Stimulated activated CD8-positive, alpha-beta memory T cell treated with anti-CD3 and anti-CD28 coated beads, Interleukin-15, amount 100 ng/mL, for 48 hours (primary cell): ENCODE data around the gene GSG1.
"Not testable (repeated sequence)": the region's sequence is repeated elsewhere in the genome, so short reads cannot be mapped to it uniquely, and the experiment has no call there.

ENCODE experiments used
- DNase-seq, 2 donors: peaks; one replicate each; pipeline ENCODE4 v3.0.0-alpha.2; 2020; ENCODE audit warnings: low read depth in 2 of 2

GSG1 gene

DNA sequence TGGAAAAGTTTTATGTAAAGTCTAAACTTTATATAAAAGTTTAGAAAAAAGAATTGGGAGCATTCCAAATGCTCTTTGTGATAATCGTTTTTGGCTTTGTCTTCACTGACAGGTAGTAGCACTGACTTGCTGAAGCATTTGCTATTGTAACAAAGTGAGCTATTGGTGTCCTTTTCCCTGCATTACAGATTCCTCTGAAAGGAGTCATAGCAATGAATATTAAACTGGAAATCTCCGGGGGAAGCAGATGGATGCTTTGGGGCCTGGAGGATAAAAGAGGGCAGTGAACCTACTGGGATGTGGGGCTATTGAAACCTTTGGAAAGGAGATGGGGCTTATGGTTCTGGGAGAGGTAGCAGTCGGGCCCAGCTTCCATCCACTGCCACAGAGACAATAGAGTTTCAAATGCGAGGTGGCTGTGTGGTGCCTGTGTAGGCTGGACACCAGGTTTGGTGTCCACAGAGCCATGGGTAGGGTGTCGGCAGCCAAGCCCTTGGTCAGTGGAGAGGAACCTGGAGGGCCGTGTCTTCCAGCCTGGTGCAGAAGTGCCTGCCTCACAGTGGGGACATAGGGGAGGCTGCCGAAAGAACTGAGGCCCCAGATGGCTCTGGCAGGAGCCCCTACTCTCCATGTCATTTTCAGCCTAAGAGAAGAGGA, 10.1 kb downstream of the GSG1 start:
- no peak for DNase-seq

DNA sequence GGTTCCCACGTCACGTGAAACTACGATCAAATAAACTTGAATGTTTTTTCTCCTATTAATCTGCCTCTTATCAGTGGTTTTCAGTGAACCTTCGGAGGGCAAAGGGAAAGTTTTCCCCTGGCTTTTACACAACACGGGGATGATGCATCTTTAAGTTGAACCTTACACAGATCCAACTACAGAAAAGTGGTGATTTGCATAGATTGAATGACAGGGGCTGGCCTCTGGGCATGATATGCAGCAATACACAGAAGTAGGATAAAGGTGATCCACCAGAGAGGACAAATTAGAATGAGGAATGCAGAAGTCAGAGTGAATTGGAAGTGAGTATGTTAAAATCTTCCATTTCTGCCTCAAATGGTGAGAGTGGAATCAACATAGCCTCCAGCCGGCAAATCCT, 11.6 kb downstream of the GSG1 start:
- no peak for DNase-seq

DNA sequence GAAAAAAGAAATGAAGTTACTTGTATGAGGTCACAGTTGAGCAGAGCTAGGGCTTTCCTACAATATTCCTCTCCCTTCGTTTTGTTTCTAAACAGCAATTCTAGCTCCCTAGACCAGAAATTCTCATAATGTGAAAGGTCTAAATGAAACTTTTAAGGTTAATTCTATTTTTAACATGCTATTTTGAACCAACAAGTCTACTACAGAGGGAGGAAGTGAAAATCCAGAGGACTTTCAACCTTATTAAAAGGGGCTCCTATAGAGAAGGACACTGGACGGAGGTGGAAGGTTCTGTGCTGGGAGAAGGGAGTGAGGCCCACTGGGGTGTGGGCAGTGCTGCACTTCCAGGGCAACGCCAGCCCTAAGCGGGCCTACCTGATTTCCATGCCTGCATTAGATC, 13.4 kb downstream of the GSG1 start:
- no peak for DNase-seq

DNA sequence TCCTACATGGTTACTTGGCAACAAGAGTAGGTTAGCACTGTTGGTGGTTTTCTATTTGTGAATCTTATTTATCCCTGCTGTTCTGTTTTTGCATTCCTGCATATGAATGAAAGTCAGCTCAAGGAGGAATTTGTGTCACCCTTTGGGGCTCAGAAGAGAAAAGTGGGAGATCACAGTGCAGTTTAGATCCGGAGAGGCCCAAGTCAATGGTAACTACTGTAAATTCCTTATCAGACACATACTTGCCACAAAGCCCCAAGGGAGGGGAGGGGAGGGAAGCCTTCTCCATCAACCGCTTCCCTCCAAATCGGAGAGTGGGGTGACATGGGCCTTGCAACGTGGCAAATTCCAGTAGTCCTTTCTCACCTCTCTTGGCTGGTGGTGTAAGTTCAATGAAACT, 15.0 kb downstream of the GSG1 start:
- no peak for DNase-seq

DNA sequence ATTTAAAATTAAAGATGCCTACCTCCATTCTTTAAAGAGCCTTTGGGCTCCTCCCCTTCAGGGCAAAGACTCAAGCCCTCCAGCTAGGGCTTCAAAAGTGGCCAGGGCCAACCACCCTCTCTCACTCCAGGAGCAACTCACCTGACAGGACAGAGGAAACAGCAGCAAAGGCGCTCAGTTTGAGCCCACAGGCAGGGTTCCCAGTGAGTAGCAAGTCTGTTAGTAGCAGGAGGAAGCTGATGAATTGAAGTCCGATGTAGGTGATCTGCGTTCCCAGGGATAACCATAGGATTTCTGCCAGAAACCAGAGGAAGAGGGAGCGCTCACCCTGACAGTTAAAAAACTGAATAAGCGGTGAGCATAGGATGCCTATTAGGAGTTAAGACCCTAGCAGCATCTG, 15.7 kb downstream of the GSG1 start:
- no peak for DNase-seq

DNA sequence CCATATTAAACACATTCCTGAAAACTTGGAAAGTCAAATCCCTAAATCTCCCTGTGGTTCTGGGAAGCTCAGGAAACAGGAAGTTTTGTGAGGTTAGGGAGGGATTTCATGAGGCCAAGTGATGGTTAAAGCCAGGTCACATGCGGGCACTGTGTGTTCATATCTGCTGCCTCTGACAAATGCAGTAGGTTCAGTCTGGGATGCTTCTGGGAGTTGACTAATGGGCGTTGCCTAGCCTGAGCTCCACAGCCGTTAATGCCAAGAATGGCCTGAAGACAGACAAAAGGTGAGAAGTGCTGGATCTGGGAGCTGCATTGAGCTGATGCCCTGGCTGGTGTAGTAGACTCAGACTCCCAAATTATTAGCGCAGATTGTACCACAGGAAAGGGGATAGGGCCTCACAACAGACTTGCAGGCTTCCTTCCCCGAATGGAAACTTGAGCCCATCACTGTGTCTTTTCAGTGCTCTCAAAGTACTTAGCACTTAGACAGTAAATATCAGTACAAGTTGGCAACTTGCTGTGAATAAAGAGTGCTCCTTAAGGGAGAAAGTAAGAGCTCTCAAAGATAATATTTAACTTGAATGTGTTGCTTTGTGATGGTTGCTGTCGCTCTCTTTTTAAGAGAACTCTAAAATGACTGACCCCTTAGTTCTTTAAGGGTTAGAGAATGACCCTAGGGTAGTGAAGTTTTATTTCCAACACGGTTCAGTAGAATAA, 17.3 kb downstream of the GSG1 start:
- DNase-seq: no peak

DNA sequence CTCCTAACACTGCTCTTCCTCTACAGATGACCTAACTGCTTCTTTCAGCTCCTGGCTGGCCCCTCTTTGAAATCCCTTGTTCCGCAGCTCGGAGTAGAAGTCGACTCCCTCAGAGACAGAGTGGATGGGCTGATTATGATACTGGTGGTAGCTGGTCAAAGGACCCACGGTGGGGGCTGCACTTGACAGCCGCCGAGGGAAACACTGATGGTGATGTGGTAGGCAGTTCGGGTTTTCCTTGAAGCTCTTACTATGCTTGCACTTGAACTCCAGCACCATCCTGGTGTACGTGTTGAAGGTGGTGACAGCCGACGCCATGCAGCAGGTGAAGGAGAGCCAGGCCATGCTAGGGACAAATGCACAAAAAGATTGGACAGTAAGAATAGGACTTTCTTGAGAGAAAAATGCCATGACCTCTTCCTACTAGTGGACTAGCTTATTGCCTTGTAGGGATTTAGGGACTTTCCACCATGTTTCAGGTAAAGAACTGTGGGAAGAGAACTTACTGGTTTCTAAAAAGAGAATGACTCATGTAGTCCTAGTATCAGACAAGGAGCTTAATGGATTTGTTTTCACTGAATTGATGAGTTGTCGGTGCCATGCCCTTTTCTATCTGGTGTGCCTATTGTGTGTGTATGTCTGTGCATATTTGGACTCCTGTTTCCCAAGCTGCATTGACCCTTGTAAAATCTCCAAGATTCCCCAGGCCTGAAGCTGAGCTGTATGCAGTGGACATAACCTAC, 18.4 kb downstream of the GSG1 start:
- no peak for DNase-seq

DNA sequence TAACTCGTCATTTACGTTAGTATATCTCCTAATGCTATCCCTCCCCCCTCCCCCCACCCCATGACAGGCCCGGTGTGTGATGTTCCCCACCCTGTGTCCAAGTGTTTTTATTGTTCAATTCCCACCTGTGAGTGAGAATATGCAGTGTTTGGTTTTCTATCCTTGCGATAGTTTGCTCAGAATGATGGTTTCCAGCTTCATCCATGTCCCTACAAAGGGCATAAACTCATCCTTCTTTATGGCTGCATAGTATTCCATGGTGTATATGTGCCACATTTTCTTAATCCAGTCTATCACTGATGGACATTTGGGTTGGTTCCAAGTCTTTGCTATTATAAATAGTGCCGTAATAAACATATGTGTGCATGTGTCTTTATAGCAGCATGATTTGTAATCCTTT, 19.8 kb downstream of the GSG1 start:
- not testable (repeated sequence) for DNase-seq

DNA sequence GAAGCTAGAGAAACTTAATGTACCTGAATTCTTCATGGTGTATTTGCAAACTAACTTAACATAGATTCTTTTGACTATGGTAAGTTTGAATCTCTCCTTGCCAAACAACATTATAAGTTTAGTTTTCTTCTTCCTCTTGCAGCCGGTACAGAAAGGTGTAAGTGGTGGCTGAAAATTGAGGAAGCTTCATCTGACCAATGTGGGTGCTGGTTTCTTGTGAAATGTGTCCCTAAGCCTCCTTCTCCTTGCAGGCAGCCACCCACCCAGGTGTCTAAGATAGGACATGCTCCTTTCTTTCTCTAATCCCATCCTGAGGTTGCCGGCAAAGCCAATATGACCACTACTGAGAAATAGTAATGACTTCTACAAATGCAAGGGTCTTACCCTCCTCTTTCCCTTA, 20.6 kb downstream of the GSG1 start:
- DNase-seq: no peak

DNA sequence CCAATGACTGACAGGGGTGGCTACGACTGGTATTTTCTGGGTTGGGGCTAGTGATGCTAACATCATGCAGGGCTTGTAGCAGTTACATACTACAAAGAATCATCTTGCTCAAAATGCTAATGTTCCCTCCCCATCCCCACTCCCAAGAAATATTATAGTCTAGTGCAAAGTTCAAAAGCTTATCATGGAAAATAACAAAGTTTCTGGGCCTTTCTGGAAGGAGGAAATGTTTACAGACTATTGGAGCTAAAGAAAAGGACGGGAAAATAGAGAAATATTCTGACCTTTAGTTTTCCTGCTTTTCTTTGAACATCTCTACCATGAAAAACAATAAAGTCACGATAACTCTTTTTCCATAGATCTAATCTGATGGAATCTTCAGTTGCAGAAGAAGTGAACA, 23.2 kb downstream of the GSG1 start:
- no peak for DNase-seq

DNA sequence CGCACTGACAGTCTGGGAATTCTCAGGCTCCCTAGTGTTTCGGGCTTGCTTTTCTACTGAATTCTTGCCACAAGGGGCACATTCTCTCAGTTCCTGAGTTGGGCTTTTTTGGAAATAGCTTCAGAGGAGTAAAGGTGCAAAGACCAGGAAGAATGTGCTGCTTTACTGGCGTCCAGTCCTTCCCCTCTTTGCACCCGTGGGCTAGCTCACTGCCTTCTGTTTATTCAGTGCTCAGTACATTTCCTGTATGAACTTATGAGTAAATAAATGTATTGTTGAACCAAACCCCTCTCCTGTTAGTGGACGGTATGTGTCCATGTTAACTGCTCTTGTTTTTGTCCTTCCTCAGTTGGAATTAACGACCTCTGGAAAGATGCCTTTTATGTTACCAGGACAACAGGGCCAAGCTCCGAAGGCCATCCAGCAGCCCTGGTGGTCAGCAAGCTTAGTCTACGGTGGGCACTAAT, 24.0 kb downstream of the GSG1 start:
- no peak for DNase-seq

DNA sequence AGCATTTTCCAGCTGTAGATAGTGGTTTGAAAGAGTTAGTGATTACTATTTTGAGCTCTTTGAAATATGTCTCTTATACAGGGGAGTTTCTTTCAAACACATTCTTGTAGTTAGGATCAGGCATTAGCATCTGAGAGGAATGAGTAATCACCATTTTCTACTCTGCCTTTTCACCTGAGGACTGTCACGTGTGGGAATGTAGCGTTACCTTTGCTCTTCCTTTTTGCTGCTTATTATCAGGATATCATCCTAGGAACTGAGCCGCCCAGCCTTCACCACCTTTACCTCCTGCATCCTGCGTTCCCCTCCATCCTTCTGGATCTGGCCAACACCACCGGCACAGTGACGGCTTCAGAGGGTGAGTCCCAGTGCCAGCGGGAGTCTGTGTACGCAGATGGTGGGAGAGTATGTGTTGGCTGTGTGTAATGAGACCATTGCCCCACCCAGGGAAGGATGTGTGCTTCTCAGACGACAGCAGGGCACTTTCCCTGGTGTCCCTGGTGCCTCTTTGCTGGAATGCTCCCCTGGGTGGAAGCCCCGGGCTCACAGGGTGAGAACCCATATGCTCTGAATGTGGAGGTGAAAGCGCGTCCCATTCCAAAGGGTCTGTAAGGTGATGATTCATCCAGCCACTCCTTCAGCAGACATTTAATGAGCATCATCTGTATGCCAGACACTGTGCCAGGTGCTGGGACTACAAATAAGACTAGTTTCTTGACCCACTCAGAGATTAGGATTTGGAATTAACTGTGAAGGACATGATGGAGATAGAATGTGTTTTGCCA, 27.5 kb downstream of the GSG1 start:
- no peak for DNase-seq

DNA sequence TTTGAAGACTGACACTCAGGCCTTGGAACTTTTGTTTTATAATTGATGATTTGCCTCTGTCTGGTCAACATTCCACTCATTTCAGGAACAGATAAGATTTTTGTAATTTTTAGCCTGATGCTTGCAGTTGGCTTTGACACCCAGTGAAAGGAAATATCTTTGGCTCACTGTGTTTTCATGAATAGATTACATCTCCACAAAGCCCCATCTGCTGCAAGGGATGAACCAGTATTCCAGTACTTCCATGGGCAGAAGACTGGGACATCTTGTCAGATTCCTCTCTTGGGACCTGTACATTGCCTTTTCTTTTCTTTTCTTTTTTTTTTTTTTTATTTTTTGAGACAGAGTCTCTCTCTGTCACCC, 28.4 kb downstream of the GSG1 start:
- DNase-seq: no peak

DNA sequence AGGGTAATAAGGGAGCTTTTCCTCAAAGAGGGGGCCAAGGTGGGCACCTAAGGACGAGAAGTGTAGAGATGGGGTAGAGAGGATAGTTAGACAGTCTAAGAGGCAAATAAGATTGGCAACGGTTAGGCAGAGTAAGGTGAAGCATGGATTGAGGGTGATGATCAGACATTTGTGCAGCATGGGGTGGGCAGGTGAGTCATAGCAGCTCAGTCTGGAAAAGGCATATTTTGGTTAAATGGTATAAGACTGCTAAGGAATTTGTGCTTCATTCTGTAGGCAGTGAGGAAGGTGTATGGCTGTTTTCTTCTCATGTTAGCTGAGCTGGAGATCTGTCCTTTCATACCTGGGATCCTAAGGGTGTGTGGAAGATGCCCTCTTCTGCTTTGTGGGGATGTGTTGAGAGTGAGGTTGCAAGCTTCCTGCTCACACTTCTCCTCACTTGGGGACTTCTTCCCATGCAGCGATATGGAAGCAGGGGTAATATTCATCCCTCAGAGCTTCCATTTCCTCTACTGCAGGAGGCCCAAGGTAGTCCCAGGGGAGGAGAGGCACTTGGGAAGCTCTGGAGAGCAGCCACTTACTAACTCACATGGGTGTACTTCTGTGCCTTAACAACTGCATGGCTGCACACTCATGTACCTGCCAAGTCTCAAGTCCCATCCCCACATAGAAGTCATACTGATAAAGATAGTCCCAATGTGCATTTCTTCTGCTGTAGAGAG, 28.9 kb downstream of the GSG1 start:
- DNase-seq: no peak

DNA sequence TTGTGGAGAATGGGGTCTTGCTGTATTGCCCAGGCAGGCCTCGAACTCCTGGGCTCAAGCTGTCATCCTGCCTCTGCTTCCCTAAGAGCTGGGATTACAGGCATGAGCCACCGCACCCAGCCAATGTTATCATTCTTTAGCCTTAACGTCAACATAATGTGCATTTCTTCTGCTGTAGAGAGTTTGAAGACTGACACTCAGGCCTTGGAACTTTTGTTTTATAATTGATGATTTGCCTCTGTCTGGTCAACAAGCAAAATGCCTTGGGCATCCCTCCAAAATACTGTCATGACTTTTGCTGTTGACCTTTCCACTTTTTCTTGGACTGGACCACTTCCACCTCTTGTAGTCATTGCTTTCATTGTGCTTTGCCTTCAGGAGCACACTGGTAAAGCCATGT, 30.3 kb downstream of the GSG1 start:
- no peak for DNase-seq

DNA sequence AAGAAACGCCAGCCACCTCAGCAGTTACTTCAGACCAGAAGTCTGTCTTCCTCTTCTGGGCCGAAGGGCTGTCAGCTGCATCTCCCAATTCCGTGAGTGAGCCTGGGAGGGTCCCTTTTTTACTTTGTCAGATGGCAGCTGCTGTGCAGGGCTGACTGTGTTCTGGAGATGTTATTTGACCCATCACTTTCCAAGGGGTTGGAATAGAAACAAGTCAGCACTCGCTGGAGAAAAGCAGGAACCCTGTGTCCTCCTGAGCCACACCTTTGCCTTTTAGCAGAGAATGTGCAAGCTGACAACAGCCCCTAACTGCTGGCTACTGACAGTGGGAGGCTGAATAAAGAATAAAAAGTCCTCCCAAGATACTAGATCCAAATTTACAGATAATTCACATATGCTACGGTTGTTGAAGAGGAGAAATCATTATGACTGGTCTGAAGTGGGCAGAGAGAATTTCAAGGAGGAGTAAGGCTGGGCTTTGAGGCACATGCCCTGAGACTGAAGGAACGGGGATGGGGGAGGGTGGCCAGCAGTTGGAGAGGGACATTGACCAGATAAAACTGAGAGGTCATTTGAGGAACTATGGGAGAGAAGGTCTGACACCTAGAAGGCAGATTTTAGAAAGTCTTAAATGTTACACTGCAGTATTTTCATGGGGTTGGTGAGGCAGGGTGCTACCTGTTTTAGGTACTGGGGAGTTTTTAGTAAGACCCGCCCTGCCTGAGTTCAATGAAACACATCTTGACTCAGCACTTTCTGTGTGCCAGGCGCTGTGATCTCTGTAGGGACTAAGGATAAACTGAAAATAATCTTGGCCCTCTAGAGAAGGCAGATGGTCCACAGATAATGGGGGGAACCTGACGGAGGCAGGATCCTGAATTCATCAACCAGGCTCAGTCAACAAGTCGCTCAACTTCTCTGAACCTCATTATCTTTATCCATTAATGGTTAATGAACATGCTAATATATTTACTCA, 31.9 kb downstream of the GSG1 start:
- DNase-seq: no peak

DNA sequence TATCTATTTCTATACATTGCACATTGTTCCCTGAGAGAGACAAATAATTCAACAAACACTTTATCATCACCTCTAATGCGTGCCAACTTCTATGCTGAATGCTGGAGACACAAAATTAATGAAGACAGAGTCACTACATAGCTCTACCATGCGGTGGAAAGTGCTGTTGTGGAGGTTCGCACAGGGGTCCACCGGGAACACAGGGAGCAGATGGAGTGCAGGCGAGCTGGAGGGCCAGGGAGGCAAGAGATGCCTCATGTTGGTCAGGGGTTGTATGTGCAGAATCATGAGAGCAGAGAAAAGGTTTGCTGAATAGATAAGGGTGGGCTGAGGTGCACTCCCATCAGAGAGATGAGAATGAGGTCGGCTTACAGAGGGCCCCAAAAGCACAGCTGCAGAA, 34.1 kb downstream of the GSG1 start:
- no peak for DNase-seq

DNA sequence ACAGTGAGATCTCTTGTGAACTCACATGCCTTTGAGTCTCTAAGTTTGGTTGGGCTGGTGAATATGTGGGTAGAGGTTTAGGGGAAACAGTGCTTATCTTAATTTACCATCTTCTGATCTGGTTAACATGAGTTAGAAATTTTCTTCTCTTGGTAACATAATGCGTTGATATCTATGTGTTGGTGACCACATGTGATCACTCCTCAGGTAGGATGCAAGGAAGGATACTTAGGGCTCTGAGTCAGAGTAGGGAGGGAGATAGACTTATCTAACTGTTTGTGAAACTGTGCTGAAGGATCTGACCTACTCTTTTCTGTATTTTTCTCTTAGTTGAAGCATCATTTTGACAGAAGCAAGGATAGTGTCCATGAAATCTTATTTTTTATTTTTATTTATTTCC, 36.1 kb downstream of the GSG1 start:
- no peak for DNase-seq

DNA sequence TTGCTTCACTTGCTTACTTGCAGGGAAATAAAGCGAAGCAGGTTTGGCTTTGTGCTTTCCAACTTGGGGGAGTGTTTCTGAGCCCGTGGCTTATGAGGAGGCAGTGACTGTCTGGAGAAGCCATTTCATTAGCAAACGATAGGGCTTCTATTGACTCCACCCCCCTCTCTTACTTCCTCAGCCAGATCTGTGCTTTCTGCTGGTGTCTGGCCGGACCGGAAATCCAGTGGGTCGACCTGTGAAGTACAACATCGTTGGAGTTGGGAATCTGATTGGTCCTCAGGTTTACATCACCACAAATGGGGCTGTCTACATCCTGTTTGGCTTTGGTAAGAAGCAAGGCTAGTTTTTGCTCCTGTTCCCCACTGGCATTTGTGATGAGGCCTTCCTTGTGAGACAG, 37.0 kb downstream of the GSG1 start:
- no peak for DNase-seq

DNA sequence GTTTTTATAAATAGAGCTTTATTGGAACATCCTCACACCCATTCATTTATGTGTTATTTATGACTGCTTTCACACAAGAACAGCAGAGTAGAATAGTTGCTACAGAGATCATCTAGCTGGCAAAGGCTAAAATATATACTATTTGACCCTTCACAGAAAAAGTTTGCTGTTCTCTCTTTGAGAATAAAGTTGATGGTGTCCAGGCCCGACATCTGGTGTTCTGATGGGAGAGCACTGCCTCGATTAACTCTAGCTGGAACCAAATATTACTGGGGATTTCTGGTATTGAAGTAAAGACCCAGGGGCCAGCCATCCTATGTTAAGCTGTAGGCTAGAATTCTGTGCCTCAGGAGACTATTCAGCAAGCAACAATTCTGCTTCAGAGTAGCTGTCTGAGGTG, 37.5 kb downstream of the GSG1 start:
- DNase-seq: no peak
